HG03064 (cell line): Measurements from ENCODE around the gene SCFD1.
"Not testable (repeated sequence)": the region's sequence is repeated elsewhere in the genome, so short reads cannot be mapped to it uniquely, and the experiment has no call there.

Experiments
- ATAC-seq: cut with Tn5 transposase; IDR thresholded peaks from one replicate; pipeline ENCODE4 v1.9.1; 2021; ENCODE audit warnings: low read depth; ENCODE audit not compliant: unreplicated experiment

Gene SCFD1, protein sequence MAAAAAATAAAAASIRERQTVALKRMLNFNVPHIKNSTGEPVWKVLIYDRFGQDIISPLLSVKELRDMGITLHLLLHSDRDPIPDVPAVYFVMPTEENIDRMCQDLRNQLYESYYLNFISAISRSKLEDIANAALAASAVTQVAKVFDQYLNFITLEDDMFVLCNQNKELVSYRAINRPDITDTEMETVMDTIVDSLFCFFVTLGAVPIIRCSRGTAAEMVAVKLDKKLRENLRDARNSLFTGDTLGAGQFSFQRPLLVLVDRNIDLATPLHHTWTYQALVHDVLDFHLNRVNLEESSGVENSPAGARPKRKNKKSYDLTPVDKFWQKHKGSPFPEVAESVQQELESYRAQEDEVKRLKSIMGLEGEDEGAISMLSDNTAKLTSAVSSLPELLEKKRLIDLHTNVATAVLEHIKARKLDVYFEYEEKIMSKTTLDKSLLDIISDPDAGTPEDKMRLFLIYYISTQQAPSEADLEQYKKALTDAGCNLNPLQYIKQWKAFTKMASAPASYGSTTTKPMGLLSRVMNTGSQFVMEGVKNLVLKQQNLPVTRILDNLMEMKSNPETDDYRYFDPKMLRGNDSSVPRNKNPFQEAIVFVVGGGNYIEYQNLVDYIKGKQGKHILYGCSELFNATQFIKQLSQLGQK

GRCh38 chr14:30621940-30622830 lies at the start of gene SCFD1:
TSS of gene SCFD1 (plus strand) at chr14:30622319. CDS start at chr14:30622339, 20 bp downstream.
- ATAC-seq = peak; percentile 90

DNA sequence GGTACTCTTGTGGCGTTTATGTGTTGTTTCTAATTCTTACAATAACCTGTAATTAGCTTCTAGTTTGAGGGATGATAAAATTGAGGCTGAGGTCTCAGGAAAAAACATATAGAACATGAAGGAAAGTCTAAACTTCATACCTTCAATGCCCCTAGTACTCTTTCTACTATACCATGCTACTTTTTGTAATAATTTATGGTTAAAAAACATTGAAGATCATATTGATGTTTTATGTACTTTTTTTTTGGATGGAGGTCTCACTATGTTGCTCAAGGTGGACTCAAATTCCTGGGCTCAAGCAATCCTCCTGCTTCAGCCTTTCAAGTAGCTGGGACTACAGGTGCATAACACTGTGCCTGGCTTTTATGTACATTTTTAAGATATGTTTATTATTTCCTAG lies 49.3 kb upstream of the SCFD1 start:
- no peak for ATAC-seq

DNA sequence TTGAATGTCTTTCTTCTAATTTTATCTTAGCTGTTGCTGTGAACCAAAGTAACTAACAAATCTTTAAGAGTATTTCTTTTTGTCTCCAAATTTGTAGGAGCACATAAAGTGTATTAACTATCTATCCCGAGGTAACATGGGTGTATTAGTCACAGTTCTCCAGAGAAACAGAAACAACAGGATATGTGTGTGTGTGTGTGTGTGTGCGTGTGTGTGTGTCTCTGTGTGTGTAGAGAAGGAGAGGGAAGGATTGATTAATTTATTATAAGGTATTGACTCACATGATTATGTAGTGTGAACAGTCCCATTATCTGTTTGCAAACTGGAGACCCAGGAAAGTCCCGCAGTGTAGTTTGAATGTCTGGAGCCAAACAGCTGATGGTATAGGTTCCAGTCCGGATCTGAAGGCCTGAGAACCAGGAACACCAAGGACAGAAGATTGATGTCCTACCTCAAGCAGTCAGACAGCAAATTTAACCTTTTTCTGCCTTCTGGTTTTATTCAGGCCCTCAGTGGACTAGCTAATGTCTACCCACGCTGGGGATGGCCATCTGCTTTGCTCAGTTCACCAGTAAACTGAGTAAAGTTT lies 48.8 kb upstream of the SCFD1 start:
- no peak for ATAC-seq

- ATAC-seq = no peak
Measured at GRCh38 chr14:30573966-30574365, 48.2 kb upstream of the SCFD1 start.

GRCh38 chr14:30574777-30575176 lies 47.3 kb upstream of the SCFD1 start:
- ATAC-seq = not testable (repeated sequence)

DNA sequence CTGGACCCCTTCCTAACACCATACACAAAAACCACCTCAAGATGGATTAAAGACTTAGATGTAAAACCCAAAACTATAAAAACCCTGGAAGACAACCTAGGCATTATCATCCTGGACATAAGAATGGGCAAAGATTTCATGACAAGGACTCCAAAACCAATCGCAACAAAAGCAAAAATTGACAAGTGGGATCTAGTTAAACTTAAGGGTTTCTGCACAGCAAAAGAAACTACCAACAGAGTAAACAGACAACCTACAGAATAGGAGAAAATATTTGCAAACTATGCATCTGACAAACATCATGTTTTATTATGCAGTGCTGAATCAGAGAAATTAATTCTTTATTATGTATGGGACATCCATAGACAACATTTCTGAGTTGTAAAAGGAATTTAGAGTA lies 45.8 kb upstream of the SCFD1 start:
- not testable (repeated sequence) for ATAC-seq

GRCh38 chr14:30580616-30581282 lies 41.4 kb upstream of the SCFD1 start:
- no peak for ATAC-seq

- ATAC-seq = no peak
Measured at GRCh38 chr14:30581283-30581625, 40.9 kb upstream of the SCFD1 start.

DNA sequence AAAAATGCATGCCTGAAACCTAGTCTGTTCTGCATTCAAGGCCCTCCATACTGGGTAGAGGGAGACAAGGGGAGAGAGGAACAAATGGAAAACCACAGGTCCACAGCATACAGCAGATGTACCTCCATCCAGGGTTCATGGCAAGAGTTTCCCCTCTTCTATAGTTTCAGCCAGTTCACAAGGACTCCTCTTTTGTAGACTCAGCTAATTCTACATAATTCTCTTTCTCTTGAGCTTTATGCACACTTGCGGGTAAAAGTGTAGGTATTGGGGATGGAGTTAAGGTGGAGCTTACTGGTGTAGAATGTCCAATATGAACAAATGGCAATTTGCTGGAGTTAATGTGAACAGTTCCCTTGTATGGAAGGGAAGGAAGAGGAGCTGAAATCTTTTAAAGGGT lies 39.7 kb upstream of the SCFD1 start:
- no peak for ATAC-seq

- no peak for ATAC-seq
Measured at GRCh38 chr14:30584058-30584630, 38.0 kb upstream of the SCFD1 start.

- no peak for ATAC-seq
Measured at GRCh38 chr14:30585204-30585603, 36.9 kb upstream of the SCFD1 start.

DNA sequence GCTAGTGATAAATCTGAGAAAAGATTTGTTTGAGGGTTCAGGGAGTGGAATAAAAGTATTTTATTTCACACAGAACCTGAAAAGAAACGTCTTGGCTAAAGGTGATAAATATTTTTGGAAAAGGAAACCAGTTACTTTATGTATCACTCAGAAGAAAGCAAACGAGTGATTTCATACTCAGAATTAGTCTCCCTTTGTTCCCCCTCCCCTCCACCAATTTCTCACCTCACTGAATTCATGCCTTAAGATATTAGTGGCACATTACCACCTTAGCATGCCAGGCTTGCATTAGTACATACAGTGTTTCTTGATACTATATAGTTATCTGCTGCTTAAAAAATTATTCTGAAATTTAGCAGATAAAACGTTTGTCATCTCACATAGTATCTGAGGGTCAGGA lies 35.0 kb upstream of the SCFD1 start:
- ATAC-seq = no peak

GRCh38 chr14:30588873-30589272 lies 33.2 kb upstream of the SCFD1 start:
- ATAC-seq = no peak

- ATAC-seq = no peak
Measured at GRCh38 chr14:30596935-30597334, 25.2 kb upstream of the SCFD1 start.

DNA sequence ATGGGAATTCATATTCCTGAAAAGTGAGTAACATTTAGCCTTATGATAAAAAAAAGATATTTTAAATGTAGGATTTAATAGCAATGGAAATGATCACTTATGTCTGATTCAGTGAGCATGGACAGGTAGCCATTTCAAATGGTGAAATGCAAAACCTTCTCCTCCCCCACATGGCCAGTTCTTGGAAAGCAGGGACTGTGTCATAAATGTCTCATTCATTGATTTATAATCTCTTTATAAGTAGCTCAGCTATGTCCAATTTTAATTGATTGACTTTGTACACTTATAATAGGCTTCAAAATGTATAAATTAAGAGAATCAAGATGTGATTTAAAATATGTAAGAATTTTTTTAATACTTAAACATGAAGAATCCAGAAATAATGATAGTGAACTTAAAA lies 24.6 kb upstream of the SCFD1 start:
- ATAC-seq = no peak

- ATAC-seq = no peak
Measured at GRCh38 chr14:30600922-30601918, 20.9 kb upstream of the SCFD1 start.

GRCh38 chr14:30603402-30603801 lies 18.7 kb upstream of the SCFD1 start:
- no peak for ATAC-seq

- not testable (repeated sequence) for ATAC-seq
Measured at GRCh38 chr14:30604696-30605095, 17.4 kb upstream of the SCFD1 start.
